Measurements from ENCODE around the gene TBX6.

TBX6 gene

GRCh38 chr16:30113711-30114333 lies 22.1 kb upstream of the TBX6 start:
- no peak for DNase-seq (ENCODE audit: low spot score)

- DNase-seq (ENCODE audit: low spot score): no peak
Observed at GRCh38 chr16:30113031-30113710, 21.4 kb upstream of the TBX6 start, which contains the start of gene GDPD3. Gene GDPD3 (minus strand): TSS chr16:30113537. CDS start chr16:30113478, 59 bp downstream.

- peak; percentile 82 for DNase-seq (ENCODE audit: low spot score)
Observed at GRCh38 chr16:30112197-30113030, 20.7 kb upstream of the TBX6 start.

- no peak for DNase-seq (ENCODE audit: low spot score)
Observed at GRCh38 chr16:30110661-30111060, 18.9 kb upstream of the TBX6 start.

- DNase-seq (ENCODE audit: low spot score): no peak
Observed at GRCh38 chr16:30108059-30108850, 16.5 kb upstream of the TBX6 start.

GRCh38 chr16:30104492-30104891 lies 12.8 kb upstream of the TBX6 start:
- no peak for DNase-seq (ENCODE audit: low spot score)

GRCh38 chr16:30104090-30104489 lies 12.4 kb upstream of the TBX6 start:
- DNase-seq (ENCODE audit: low spot score): no peak

- no peak for DNase-seq (ENCODE audit: low spot score)
Observed at GRCh38 chr16:30096862-30097563, 5.3 kb upstream of the TBX6 start.

GRCh38 chr16:30096105-30096861 lies 4.6 kb upstream of the TBX6 start, which contains the start of gene YPEL3:
Gene YPEL3 (minus strand): TSS chr16:30096213. CDS start chr16:30095482, 731 bp downstream.
- DNase-seq (ENCODE audit: low spot score): peak; percentile 99

GRCh38 chr16:30095166-30096078 lies 3.7 kb upstream of the TBX6 start:
- no peak for DNase-seq (ENCODE audit: low spot score)

- no peak for DNase-seq (ENCODE audit: low spot score)
Observed at GRCh38 chr16:30094541-30095165, 2.9 kb upstream of the TBX6 start.

- DNase-seq (ENCODE audit: low spot score): peak; percentile 67
Observed at GRCh38 chr16:30092373-30093010, 768 bp upstream of the TBX6 start.

- DNase-seq (ENCODE audit: low spot score): no peak
Observed at GRCh38 chr16:30090610-30091331, 953 bp downstream of the TBX6 start.

GRCh38 chr16:30088832-30089624 lies 2.7 kb downstream of the TBX6 start:
- no peak for DNase-seq (ENCODE audit: low spot score)

- DNase-seq (ENCODE audit: low spot score): no peak
Observed at GRCh38 chr16:30088237-30088831, 3.4 kb downstream of the TBX6 start.

GRCh38 chr16:30087181-30087898 lies 4.4 kb downstream of the TBX6 start:
- no peak for DNase-seq (ENCODE audit: low spot score)

Measured in AG20443 (cell line).